SK-N-SH treated with all-trans-retinoic acid at 6 μM for 48 hours (cell line): ENCODE measurements around the gene KIZ.

ENCODE experiments used
- ATAC-seq: fragments of 200-7000 bp; cut with Tn5 transposase; 3 replicates; pipeline ENCODE4 v1.9.1; 2020; ENCODE audit warnings: mild to moderate bottlenecking, moderate library complexity
- ARNTL ChIP-seq: fragments of 450-650 bp; formaldehyde crosslinking; IDR thresholded peaks from 2 replicates; pipeline ENCODE4 v1.5.0; 2020; ENCODE audit warnings: low read depth, mild to moderate bottlenecking, moderate library complexity, borderline replicate concordance
- BACH2 ChIP-seq: fragments of 250-450 bp; sonication (Bioruptor Pico); IDR thresholded peaks from 2 replicates; pipeline ENCODE4 v1.9.0; 2021; ENCODE audit warnings: mild to moderate bottlenecking, borderline replicate concordance
- CSRNP3 ChIP-seq: fragments of 250-450 bp; sonication (Bioruptor Pico); IDR thresholded peaks from 2 replicates; pipeline ENCODE4 v1.5.1; 2021; ENCODE audit warnings: mild to moderate bottlenecking, moderate library complexity
- ESRRG ChIP-seq: fragments of 250-450 bp; sonication (Bioruptor Pico); IDR thresholded peaks from 2 replicates; pipeline ENCODE4 v1.6.1; 2021; ENCODE audit warnings: mild to moderate bottlenecking
- GLIS3 ChIP-seq: fragments of 250-450 bp; sonication (Bioruptor Pico); IDR thresholded peaks from 2 replicates; pipeline ENCODE4 v1.5.0; 2020; ENCODE audit warnings: mild to moderate bottlenecking, moderate library complexity
- ISL1 ChIP-seq: fragments of 250-450 bp; sonication (Bioruptor Pico); IDR thresholded peaks from 2 replicates; pipeline ENCODE4 v2.1.2; 2022; ENCODE audit warnings: mild to moderate bottlenecking, moderate library complexity
- OSR1 ChIP-seq: fragments of 250-450 bp; sonication (Bioruptor Pico); IDR thresholded peaks from 2 replicates; pipeline ENCODE4 v1.8.0; 2022; ENCODE audit warnings: moderate library complexity, mild to moderate bottlenecking, inconsistent platforms
- PATZ1 ChIP-seq: fragments of 250-450 bp; sonication (Bioruptor Pico); IDR thresholded peaks from 2 replicates; pipeline ENCODE4 v1.8.0; 2020; ENCODE audit warnings: mild to moderate bottlenecking, moderate library complexity, borderline replicate concordance
- POU6F1 ChIP-seq: fragments of 250-450 bp; sonication (Bioruptor Pico); IDR thresholded peaks from 2 replicates; pipeline ENCODE4 v1.8.0; 2021; ENCODE audit warnings: low read depth, mild to moderate bottlenecking, moderate library complexity, borderline replicate concordance
- PPARA ChIP-seq: fragments of 250-450 bp; sonication (Bioruptor Pico); IDR thresholded peaks from 2 replicates; pipeline ENCODE4 v1.5.0; 2020; ENCODE audit warnings: mild to moderate bottlenecking, borderline replicate concordance
- RARB ChIP-seq: fragments of 250-450 bp; sonication (Bioruptor Pico); IDR thresholded peaks from 2 replicates; pipeline ENCODE4 v1.8.0; 2021; ENCODE audit warnings: mild to moderate bottlenecking, moderate library complexity
- TCF4 ChIP-seq: fragments of 250-450 bp; sonication (Bioruptor Pico); IDR thresholded peaks from 2 replicates; pipeline ENCODE4 v1.8.0; 2021; ENCODE audit warnings: mild to moderate bottlenecking, moderate library complexity, borderline replicate concordance
- TOX ChIP-seq: fragments of 250-450 bp; sonication (Bioruptor Pico); IDR thresholded peaks from 2 replicates; pipeline ENCODE4 v1.8.0; 2021; ENCODE audit warnings: mild to moderate bottlenecking, moderate library complexity, borderline replicate concordance
- TSHZ2 ChIP-seq: fragments of 250-450 bp; sonication (Bioruptor Pico); IDR thresholded peaks from 2 replicates; pipeline ENCODE4 v1.5.0; 2020; ENCODE audit warnings: mild to moderate bottlenecking, moderate library complexity
- ZC3H10 ChIP-seq: fragments of 250-450 bp; sonication (Bioruptor Pico); IDR thresholded peaks from 2 replicates; pipeline ENCODE4 v1.5.1; 2021; ENCODE audit warnings: mild to moderate bottlenecking, moderate library complexity
- ZFP3 ChIP-seq: fragments of 250-450 bp; sonication (Bioruptor Pico); IDR thresholded peaks from 2 replicates; pipeline ENCODE4 v1.5.0; 2020; ENCODE audit warnings: mild to moderate bottlenecking, moderate library complexity
- ZFP30 ChIP-seq: fragments of 450-650 bp; formaldehyde crosslinking; IDR thresholded peaks from 2 replicates; pipeline ENCODE4 v1.5.0; 2022; ENCODE audit warnings: mild to moderate bottlenecking, moderate library complexity
- ZNF565 ChIP-seq: fragments of 450-650 bp; formaldehyde crosslinking; conservative IDR thresholded peaks from 2 replicates; pipeline ENCODE4 v1.5.0; 2020; ENCODE audit warnings: low read depth, mild to moderate bottlenecking, moderate library complexity
- ZNF8 ChIP-seq: fragments of 450-650 bp; formaldehyde crosslinking; IDR thresholded peaks from 2 replicates; pipeline ENCODE4 v1.5.0; 2020; ENCODE audit warnings: mild to moderate bottlenecking, moderate library complexity

Gene KIZ

GRCh38 chr20:21146215-21146614, 20.3 kb downstream of the KIZ start (continued):
- TF ChIP-seq PATZ1 (CRISPR knock-in tag) (no peak), ISL1 (no peak), TSHZ2 (no peak), TOX (CRISPR knock-in tag) (no peak), POU6F1 (CRISPR knock-in tag) (no peak)
- TF ChIP-seq, all 23 proteins: peak for 0

GRCh38 chr20:21147593-21147992, 21.7 kb downstream of the KIZ start:
- no peak for ATAC-seq
- TF ChIP-seq BACH2 (no peak), CSRNP3 (CRISPR knock-in tag) (no peak), GLIS3 (CRISPR knock-in tag) (no peak), RARB (CRISPR knock-in tag) (no peak), TCF4 (no peak), ZFP3 (CRISPR knock-in tag) (no peak), ISL1 (no peak), PATZ1 (CRISPR knock-in tag) (no peak), ZNF8 (CRISPR knock-in tag) (no peak), ZC3H10 (CRISPR knock-in tag) (no peak), TSHZ2 (no peak), OSR1 (no peak), ARNTL (CRISPR knock-in tag) (no peak), PPARA (no peak)

- no peak for ATAC-seq
- TF ChIP-seq ESRRG (no peak), PPARA (no peak), ZFP30 (CRISPR knock-in tag) (no peak), OSR1 (no peak), TCF4 (no peak), ZNF8 (CRISPR knock-in tag) (no peak), ZFP3 (CRISPR knock-in tag) (no peak), TSHZ2 (no peak), ZNF565 (CRISPR knock-in tag) (no peak), GLIS3 (CRISPR knock-in tag) (no peak), ISL1 (no peak), CSRNP3 (CRISPR knock-in tag) (no peak)
Observed at GRCh38 chr20:21149344-21149743, 23.5 kb downstream of the KIZ start.
